Smooth muscle cell (in vitro differentiated cells): Measurements from ENCODE around the gene IPO4. TPM values are rescaled to one million over a fixed set of nuclear protein-coding genes. Genes with fewer than 3 reads are reported as not detected.
A peak's percentile ranks its signal among the peaks of the same experiment; 100 is the strongest.

Experiments used
- DNase-seq: peaks from one replicate; lab custom pipeline; 2025; ENCODE audit not compliant: unreplicated experiment; lab: John Stamatoyannopoulos, UW
- H2AFZ ChIP-seq: fragments of 200-600 bp; sonication (generic); 2 replicates; pipeline ENCODE4 v1.6.0; 2016; ENCODE audit warnings: antibody characterized with exemption, low read depth, mild to moderate bottlenecking
- H3F3A ChIP-seq: fragments of 200-600 bp; sonication (generic); 2 replicates; pipeline ENCODE4 v1.6.0; 2017; ENCODE audit warnings: antibody characterized with exemption, low read depth
- H3K27ac ChIP-seq: fragments of 200-600 bp; sonication (generic); 2 replicates; pipeline ENCODE4 v1.5.1; 2016; ENCODE audit warnings: low read depth, mild to moderate bottlenecking
- H3K27me3 ChIP-seq: fragments of 200-600 bp; sonication (generic); 2 replicates; pipeline ENCODE4 v1.6.1; 2016; ENCODE audit warnings: low read depth, mild to moderate bottlenecking
- H3K36me3 ChIP-seq: fragments of 200-600 bp; sonication (generic); 2 replicates; pipeline ENCODE4 v1.5.1; 2016; ENCODE audit warnings: low read depth
- H3K4me1 ChIP-seq: fragments of 200-600 bp; sonication (generic); 2 replicates; pipeline ENCODE4 v1.5.1; 2016; ENCODE audit warnings: low read depth
- H3K4me2 ChIP-seq: fragments of 200-600 bp; sonication (generic); 2 replicates; pipeline ENCODE4 v1.6.0; 2016; ENCODE audit warnings: mild to moderate bottlenecking
- H3K4me3 ChIP-seq: fragments of 200-600 bp; sonication (generic); 2 replicates; pipeline ENCODE4 v1.5.1; 2016; ENCODE audit warnings: mild to moderate bottlenecking
- H3K79me2 ChIP-seq: fragments of 200-600 bp; sonication (generic); 2 replicates; pipeline ENCODE4 v1.6.0; 2016; ENCODE audit warnings: low read depth, mild to moderate bottlenecking
- H3K9ac ChIP-seq: fragments of 200-600 bp; sonication (generic); 2 replicates; pipeline ENCODE4 v1.6.0; 2016; ENCODE audit warnings: low read depth
- H3K9me3 ChIP-seq: fragments of 200-600 bp; sonication (generic); replicated peaks from 2 replicates; pipeline ENCODE4 v1.5.1; 2016; ENCODE audit warnings: low read depth
- H4K20me1 ChIP-seq: fragments of 200-600 bp; sonication (generic); 2 replicates; pipeline ENCODE4 v1.6.0; 2016; ENCODE audit warnings: low read depth
- WGBS: methylation state at CpG from one replicate; pipeline ENCODE4 v1.1.7; 2016; ENCODE audit warnings: low lambda C conversion rate; 5-methylcytosine and 5-hydroxymethylcytosine counted together
- polyA plus RNA-seq: library from polyadenylated mRNA; unstranded; fragments of >200 nt; fragmentation: Nextera tagmentation; extraction: Ambion mirVana; gene quantifications from 2 replicates; pipeline ENCODE4 v1.2.1, GENCODE V29; 2016
- total RNA-seq: library from RNA; depleted of rRNA; stranded (reverse); fragments of >200 nt; gene quantifications from 2 replicates; pipeline ENCODE4 v1.2.3, GENCODE V29; 2014
- TF ChIP-seq, protein P1 (sequence below): fragments of 200-600 bp; sonication (generic); IDR thresholded peaks from 2 replicates; pipeline ENCODE4 v1.5.1; 2017; ENCODE audit warnings: borderline replicate concordance, mild to moderate bottlenecking, antibody characterized with exemption; ENCODE audit not compliant: insufficient read depth, poor library complexity, severe bottlenecking

IPO4 gene
- total and polyA plus RNA-seq, 2 experiments from 2014 or later, result 14.7 to 20.5 TPM

- Histone ChIP-seq H3K4me2 (peak within 1 kb of the TSS; percentile 92), H3F3A (peaks cover 16% of the 10 kb centered on the region), H3K79me2 (peaks cover 27% of the 10 kb centered on the region), H3K9me3 (no peaks in the 10 kb centered on the region), H2AFZ (peak within 1 kb of the TSS; percentile 25), H4K20me1 (peaks cover 8% of the 10 kb centered on the region), H3K27ac (peak within 1 kb of the TSS; percentile 50), H3K4me1 (peaks cover 21% of the 10 kb centered on the region), H3K4me3 (peak within 1 kb of the TSS; percentile 66), H3K36me3 (no peaks in the 10 kb centered on the region), H3K9ac (peak within 1 kb of the TSS; percentile 46), H3K27me3 (no peaks in the 10 kb centered on the region)
- peak; percentile 94 for DNase-seq
- TF ChIP-seq, protein P1, sequence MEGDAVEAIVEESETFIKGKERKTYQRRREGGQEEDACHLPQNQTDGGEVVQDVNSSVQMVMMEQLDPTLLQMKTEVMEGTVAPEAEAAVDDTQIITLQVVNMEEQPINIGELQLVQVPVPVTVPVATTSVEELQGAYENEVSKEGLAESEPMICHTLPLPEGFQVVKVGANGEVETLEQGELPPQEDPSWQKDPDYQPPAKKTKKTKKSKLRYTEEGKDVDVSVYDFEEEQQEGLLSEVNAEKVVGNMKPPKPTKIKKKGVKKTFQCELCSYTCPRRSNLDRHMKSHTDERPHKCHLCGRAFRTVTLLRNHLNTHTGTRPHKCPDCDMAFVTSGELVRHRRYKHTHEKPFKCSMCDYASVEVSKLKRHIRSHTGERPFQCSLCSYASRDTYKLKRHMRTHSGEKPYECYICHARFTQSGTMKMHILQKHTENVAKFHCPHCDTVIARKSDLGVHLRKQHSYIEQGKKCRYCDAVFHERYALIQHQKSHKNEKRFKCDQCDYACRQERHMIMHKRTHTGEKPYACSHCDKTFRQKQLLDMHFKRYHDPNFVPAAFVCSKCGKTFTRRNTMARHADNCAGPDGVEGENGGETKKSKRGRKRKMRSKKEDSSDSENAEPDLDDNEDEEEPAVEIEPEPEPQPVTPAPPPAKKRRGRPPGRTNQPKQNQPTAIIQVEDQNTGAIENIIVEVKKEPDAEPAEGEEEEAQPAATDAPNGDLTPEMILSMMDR, result peak; percentile 13
- under 1% methylated on average over 65 of the region's 65 CpGs for WGBS
Observed at GRCh38 chr14:24141097-24141880, 47.3 kb downstream of the IPO4 start, which contains the start of gene EMC9. TSS of gene EMC9 (minus strand) at chr14:24141591. CDS start at chr14:24141304, 287 bp downstream.

GRCh38 chr14:24139272-24139934, 49.2 kb downstream of the IPO4 start:
- Histone ChIP-seq H4K20me1 (peaks cover 8% of the 10 kb centered on the region), H3K9me3 (no peaks in the 10 kb centered on the region), H3F3A (peaks cover 10% of the 10 kb centered on the region), H3K4me1 (peaks cover 18% of the 10 kb centered on the region), H3K4me3 (peak overlapping the region; percentile 66), H3K27ac (no peak overlapping the region), H3K4me2 (peak overlapping the region; percentile 92), H3K9ac (no peak overlapping the region), H3K79me2 (peaks cover 19% of the 10 kb centered on the region), H3K27me3 (no peaks in the 10 kb centered on the region), H2AFZ (no peak overlapping the region), H3K36me3 (no peaks in the 10 kb centered on the region)
- WGBS, result 95% methylated on average over 9 of the region's 9 CpGs
- no peak for DNase-seq
- TF ChIP-seq, protein P1, result no peak

DNA sequence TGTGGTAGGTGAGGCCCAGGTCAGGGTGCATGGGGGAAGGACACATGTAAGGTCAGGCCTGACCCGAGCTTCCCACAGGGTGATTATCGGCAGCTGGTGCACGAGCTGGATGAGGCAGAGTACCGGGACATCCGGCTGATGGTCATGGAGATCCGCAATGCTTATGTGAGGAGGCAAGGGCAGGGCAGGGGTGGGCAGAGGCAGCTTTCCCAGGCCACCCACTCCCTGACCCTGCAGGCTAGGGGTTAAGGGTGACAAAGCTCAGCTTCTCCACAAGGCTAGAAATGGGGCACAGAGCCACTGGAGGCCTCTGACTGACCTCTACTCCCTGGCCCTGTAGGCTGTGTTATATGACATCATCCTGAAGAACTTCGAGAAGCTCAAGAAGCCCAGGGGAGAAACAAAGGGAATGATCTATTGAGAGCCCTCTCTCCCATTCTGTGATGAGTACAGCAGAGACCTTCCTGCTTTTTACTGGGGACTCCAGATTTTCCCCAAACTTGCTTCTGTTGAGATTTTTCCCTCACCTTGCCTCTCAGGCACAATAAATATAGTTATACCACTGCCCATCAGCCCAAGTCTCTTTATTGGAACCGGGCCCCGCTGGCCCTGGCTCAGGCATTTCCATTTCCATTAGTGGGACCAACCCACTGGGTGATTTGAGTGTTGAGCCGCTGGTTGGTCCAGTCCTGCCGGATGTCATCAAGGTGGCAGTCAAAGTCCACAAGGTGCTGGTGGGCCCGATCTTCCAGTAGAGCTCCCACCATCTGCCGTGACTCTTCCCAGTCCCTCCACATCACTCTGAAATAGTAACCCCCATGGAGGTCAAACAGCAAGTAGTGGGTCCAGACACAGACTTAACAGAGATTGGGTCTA, 50.0 kb downstream of the IPO4 start:
- TF ChIP-seq, protein P1, result no peak
- H3K9ac ChIP-seq, result no peak overlapping the region
- H3K9me3 ChIP-seq, result no peaks in the 10 kb centered on the region
- peaks cover 18% of the 10 kb centered on the region for H3K4me1 ChIP-seq
- no peak overlapping the region for H3K4me2 ChIP-seq
- 96% methylated on average over 13 of the region's 13 CpGs for WGBS
- H3K4me3 ChIP-seq, result no peak overlapping the region
- H3K36me3 ChIP-seq, result no peaks in the 10 kb centered on the region
- H3K27me3 ChIP-seq, result no peaks in the 10 kb centered on the region
- peaks cover 19% of the 10 kb centered on the region for H3K79me2 ChIP-seq
- DNase-seq, result no peak
- no peak overlapping the region for H2AFZ ChIP-seq
- H3K27ac ChIP-seq, result no peak overlapping the region
- H3F3A ChIP-seq, result peaks cover 9% of the 10 kb centered on the region
- peaks cover 8% of the 10 kb centered on the region for H4K20me1 ChIP-seq
